ENCODE data around the gene PPM1G.

DNA sequence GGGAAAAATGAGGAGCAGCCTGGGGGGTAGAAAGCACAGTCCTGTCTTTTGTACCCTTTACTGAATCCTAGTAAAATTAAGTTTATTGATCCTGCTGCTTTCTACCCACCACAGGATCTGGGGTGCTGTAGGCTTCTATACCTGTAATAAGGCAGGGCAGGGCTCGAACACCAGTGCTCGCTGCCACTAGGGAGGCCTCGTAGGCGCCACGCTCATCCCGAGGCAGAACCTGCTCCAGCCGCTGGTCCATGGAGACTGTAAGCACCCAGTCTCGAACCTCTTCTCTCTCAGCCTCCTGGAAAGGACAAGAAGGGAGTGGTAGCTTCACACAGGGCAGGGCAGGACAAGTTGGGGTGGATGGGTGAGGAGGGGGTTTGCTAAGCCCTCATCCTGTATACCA lies 35.8 kb upstream of the PPM1G start:
- TF ChIP-seq, protein P1, sequence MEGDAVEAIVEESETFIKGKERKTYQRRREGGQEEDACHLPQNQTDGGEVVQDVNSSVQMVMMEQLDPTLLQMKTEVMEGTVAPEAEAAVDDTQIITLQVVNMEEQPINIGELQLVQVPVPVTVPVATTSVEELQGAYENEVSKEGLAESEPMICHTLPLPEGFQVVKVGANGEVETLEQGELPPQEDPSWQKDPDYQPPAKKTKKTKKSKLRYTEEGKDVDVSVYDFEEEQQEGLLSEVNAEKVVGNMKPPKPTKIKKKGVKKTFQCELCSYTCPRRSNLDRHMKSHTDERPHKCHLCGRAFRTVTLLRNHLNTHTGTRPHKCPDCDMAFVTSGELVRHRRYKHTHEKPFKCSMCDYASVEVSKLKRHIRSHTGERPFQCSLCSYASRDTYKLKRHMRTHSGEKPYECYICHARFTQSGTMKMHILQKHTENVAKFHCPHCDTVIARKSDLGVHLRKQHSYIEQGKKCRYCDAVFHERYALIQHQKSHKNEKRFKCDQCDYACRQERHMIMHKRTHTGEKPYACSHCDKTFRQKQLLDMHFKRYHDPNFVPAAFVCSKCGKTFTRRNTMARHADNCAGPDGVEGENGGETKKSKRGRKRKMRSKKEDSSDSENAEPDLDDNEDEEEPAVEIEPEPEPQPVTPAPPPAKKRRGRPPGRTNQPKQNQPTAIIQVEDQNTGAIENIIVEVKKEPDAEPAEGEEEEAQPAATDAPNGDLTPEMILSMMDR (conservative IDR thresholded peaks at IDR 0.05; ENCODE audit: low read depth, low read length): no peak
- TF ChIP-seq EZH2 (IDR thresholded peaks at IDR 0.05; ENCODE audit: borderline replicate concordance, low read depth, low read length, poor library complexity, severe bottlenecking): no peak

Measured in A673 (cell line).